PC-3 (cell line): ENCODE measurements around the gene XYLT2. TPM values are rescaled to one million over a fixed set of nuclear protein-coding genes. Genes with fewer than 3 reads are reported as not detected.

Source experiments
- ATAC-seq: fragments of 200-7000 bp; cut with Tn5 transposase; 2 replicates; pipeline ENCODE4 v1.9.1; 2020; ENCODE audit warnings: mild to moderate bottlenecking, moderate library complexity
- BruUV-seq: library from RNA; stranded (reverse); fragments of 400-500 nt; replicated peaks from 2 replicates; lab custom pipeline; 2021; lab: Mats Ljungman, UMichigan
- CTCF ChIA-PET: fragments of 300-600 bp; sonication (Branson Sonifier 250); formaldehyde crosslinking; loops from one replicate; lab custom pipeline; 2022; ENCODE audit warnings: antibody characterized with exemption; lab: Charles Lee
- POLR2A ChIA-PET: fragments of 300-600 bp; sonication (Branson Sonifier 250); formaldehyde crosslinking; loops from one replicate; lab custom pipeline; 2022; ENCODE audit warnings: antibody characterized with exemption; ENCODE audit not compliant: unreplicated experiment; lab: Charles Lee
- DNase-seq: peaks from one replicate; pipeline ENCODE4 v3.0.0-alpha.2; 2015
- H2AFZ ChIP-seq: fragments of 300-600 bp; sonication (generic); 2 replicates; pipeline ENCODE4 v1.6.0; 2016; ENCODE audit warnings: antibody characterized with exemption, low read length
- H3F3A ChIP-seq: fragments of 300-600 bp; sonication (generic); one replicate; pipeline ENCODE4 v1.6.0; 2017; ENCODE audit warnings: antibody characterized with exemption, low read length, control low read depth, mild to moderate bottlenecking; ENCODE audit not compliant: unreplicated experiment
- H3K27ac ChIP-seq: fragments of 300-600 bp; sonication (generic); 2 replicates; pipeline ENCODE4 v1.5.1; 2016; ENCODE audit warnings: mild to moderate bottlenecking, low read length
- H3K27me3 ChIP-seq: fragments of 300-600 bp; sonication (generic); 2 replicates; pipeline ENCODE4 v1.6.1; 2016; ENCODE audit warnings: low read length, mixed read lengths
- H3K36me3 ChIP-seq: fragments of 300-600 bp; sonication (generic); 2 replicates; pipeline ENCODE4 v1.6.1; 2016; ENCODE audit warnings: low read depth, mixed run types, low read length, mixed read lengths
- H3K4me1 ChIP-seq: fragments of 300-600 bp; sonication (generic); 2 replicates; pipeline ENCODE4 v1.5.1; 2016; ENCODE audit warnings: low read length; ENCODE audit not compliant: insufficient read depth
- H3K4me2 ChIP-seq: fragments of 300-600 bp; sonication (generic); 2 replicates; pipeline ENCODE4 v1.6.0; 2016; ENCODE audit warnings: low read length
- H3K4me3 ChIP-seq: fragments of 300-600 bp; sonication (generic); 2 replicates; pipeline ENCODE4 v1.5.1; 2016; ENCODE audit warnings: mild to moderate bottlenecking, low read length, mixed read lengths
- H3K79me2 ChIP-seq: fragments of 300-600 bp; sonication (generic); 2 replicates; pipeline ENCODE4 v1.6.1; 2017; ENCODE audit warnings: low read length, mixed read lengths
- H3K9ac ChIP-seq: fragments of 300-600 bp; sonication (generic); 2 replicates; pipeline ENCODE4 v1.6.0; 2016; ENCODE audit warnings: mild to moderate bottlenecking, low read length
- H3K9me2 ChIP-seq: fragments of 300-600 bp; sonication (generic); replicated peaks from 2 replicates; pipeline ENCODE4 v1.6.1; 2016; ENCODE audit warnings: mixed run types, low read length, mixed read lengths
- H3K9me3 ChIP-seq: fragments of 300-600 bp; sonication (generic); 2 replicates; pipeline ENCODE4 v1.6.1; 2016; ENCODE audit warnings: low read length, mixed read lengths
- H4K20me1 ChIP-seq: fragments of 300-600 bp; sonication (generic); 2 replicates; pipeline ENCODE4 v1.6.1; 2016; ENCODE audit warnings: low read length, mixed read lengths
- CTCF ChIP-seq: fragments of 300-600 bp; sonication (generic); conservative IDR thresholded peaks from 2 replicates; pipeline ENCODE4 v1.5.1; 2017; ENCODE audit warnings: antibody characterized with exemption, low read depth, mild to moderate bottlenecking, low read length
- EZH2 ChIP-seq: fragments of 300-600 bp; sonication (generic); IDR thresholded peaks from one replicate; pipeline ENCODE4 v1.6.1; 2017; ENCODE audit warnings: antibody characterized with exemption, mild to moderate bottlenecking, low read length; ENCODE audit not compliant: unreplicated experiment
- EZH2phosphoT487 ChIP-seq: fragments of 300-600 bp; sonication (generic); IDR thresholded peaks from 2 replicates; pipeline ENCODE4 v1.6.1; 2018; ENCODE audit warnings: mild to moderate bottlenecking, antibody characterized with exemption, low read length, borderline replicate concordance
- intact Hi-C: fragments of 100-400 bp; cut with micrococcal nuclease; formaldehyde crosslinking; loops from 2 replicates; pipeline ENCODE4 v1.9.0; 2023
- total RNA-seq: library from RNA; depleted of rRNA; stranded (reverse); fragments of >200 nt; gene quantifications from 2 replicates; pipeline ENCODE4 v1.2.3, GENCODE V29; 2014

XYLT2 gene
- total RNA-seq, 1 experiment from 2014 or later, result 53.5 TPM

DNA sequence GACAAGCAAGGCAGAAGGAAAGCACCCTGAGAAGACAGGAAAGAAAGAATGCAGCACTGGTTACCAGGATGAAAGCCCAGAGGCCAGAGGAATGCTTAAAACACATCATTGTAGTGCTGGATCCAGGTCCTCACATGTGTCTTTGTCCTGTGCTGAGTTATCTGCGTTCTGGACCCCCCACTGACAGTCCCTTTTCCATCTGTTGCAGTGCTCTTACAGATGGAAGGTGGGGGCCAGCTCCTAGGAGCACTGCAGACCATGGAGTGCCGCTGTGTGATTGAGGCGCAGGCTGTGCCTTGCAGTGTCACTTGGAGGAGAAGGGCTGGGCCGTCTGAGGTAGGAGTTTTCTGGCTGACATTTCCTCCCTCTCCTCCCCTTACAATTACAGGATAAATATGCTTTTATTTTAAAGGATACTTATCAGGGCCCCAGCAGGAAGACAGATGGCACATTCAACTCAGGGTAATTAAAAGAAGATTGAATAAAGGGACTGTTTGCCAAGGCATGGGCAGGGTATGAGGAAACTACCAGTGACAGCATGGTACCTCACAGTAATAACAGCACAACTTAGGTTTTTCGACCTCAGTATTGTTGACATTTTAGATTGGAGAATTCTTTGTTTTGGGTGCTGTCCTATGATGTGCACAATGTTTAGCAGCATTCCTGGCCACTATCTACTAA is 30.1 kb downstream of the XYLT2 start:
- Histone ChIP-seq H3K9ac (no peak overlapping the region), H4K20me1 (no peaks in the 10 kb centered on the region), H3K9me3 (no peaks in the 10 kb centered on the region), H3K4me2 (no peak overlapping the region), H3K36me3 (peaks cover 19% of the 10 kb centered on the region), H3K9me2 (no peaks in the 10 kb centered on the region), H3K79me2 (peaks cover 29% of the 10 kb centered on the region), H3F3A (peaks cover 5% of the 10 kb centered on the region), H2AFZ (no peak overlapping the region), H3K4me3 (no peak overlapping the region), H3K4me1 (peaks cover 14% of the 10 kb centered on the region), H3K27ac (no peak overlapping the region), H3K27me3 (no peaks in the 10 kb centered on the region)
- intact Hi-C loops, result no loop called here
- no TSS peak for BruUV-seq
- TF ChIP-seq EZH2 (no peak), EZH2phosphoT487 (no peak), CTCF (no peak)
- DNase-seq (no peak), ATAC-seq (no peak)
- ChIA-PET CTCF (no interaction called here), POLR2A (interaction anchor here (0.6 kb wide), 1 partner anchor 103 kb away, joined by 5 read pairs; no protein-coding TSS in a partner anchor)

DNA sequence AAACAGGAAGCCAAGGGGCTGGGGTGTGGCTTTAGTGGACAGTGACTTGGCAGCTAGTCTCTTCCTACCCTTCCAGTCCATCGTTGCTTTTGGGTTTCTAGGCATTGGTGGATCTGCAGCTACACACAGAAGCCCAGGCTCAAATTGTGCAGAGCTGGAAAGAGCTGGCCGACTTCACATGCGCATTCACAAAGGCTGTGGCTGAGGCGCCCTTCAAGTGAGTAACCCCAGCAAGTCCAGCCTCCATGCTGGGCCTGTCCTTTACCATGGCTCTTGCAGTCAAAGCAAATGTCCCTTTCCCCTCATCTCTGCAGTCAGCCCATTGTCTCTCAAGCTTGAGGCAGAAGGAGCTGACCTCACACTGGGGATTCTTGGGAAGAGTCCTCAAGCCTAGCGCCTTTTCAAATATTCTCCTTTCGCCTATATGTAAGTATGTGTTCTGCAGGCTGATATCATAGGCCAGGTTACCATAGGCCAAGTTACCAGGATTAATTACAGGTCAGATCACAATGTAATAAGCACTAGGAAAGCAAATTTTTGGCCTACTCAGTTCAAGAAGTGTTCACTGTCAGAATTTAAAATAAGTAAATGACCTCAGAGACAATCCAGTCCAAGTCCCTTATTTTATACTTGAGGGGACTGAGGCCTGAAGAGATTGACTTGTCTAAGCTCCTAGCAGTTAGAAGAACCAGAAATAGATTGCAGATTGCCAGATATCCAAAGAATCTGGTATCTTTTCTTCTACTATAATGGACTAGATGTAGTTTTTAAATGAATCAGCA is 33.6 kb downstream of the XYLT2 start:
- no peaks in the 10 kb centered on the region for H3K79me2 ChIP-seq
- H4K20me1 ChIP-seq, result no peaks in the 10 kb centered on the region
- no peak overlapping the region for H3K27ac ChIP-seq
- ATAC-seq (peak; percentile 16), DNase-seq (no peak)
- peaks cover 5% of the 10 kb centered on the region for H3F3A ChIP-seq
- H3K9me2 ChIP-seq, result no peaks in the 10 kb centered on the region
- POLR2A ChIA-PET, result interaction anchor here (0.7 kb wide), 1 partner anchor 375 kb away, joined by 3 read pairs; no protein-coding TSS in a partner anchor
- TSS peak; percentile 2 for BruUV-seq
- CTCF ChIA-PET, result no interaction called here
- H3K9ac ChIP-seq, result no peak overlapping the region
- no peak overlapping the region for H3K4me2 ChIP-seq
- intact Hi-C loops, result no loop called here
- no peaks in the 10 kb centered on the region for H3K27me3 ChIP-seq
- no peak for TF ChIP-seq CTCF
- TF ChIP-seq EZH2phosphoT487, result no peak
- TF ChIP-seq EZH2, result no peak
- H3K4me1 ChIP-seq, result no peaks in the 10 kb centered on the region
- peaks cover 46% of the 10 kb centered on the region for H3K36me3 ChIP-seq
- H2AFZ ChIP-seq, result no peak overlapping the region
- H3K4me3 ChIP-seq, result no peak overlapping the region
- H3K9me3 ChIP-seq, result no peaks in the 10 kb centered on the region
